BE2C (cell line): Measurements from ENCODE around the gene MAP4.
"Not testable (repeated sequence)": the region's sequence is repeated elsewhere in the genome, so short reads cannot be mapped to it uniquely, and the experiment has no call there.

ENCODE experiments used
- DNase-seq: peaks from one replicate; pipeline ENCODE4 v3.0.0-alpha.2; 2020
- H3K27me3 ChIP-seq: fragments of 250-450 bp; sonication (Bioruptor Pico); 2 replicates; pipeline ENCODE4 v1.5.1; 2020; ENCODE audit warnings: mild to moderate bottlenecking
- H3K36me3 ChIP-seq: fragments of 250-450 bp; sonication (Bioruptor Pico); 2 replicates; pipeline ENCODE4 v1.5.1; 2020; ENCODE audit warnings: mild to moderate bottlenecking
- H3K4me1 ChIP-seq: fragments of 250-450 bp; sonication (Bioruptor Pico); 2 replicates; pipeline ENCODE4 v1.5.1; 2020
- H3K4me3 ChIP-seq: 2 replicates; pipeline ENCODE4 v1.5.1; 2011; ENCODE audit warnings: low read depth, low read length
- H3K9me3 ChIP-seq: fragments of 250-450 bp; sonication (Bioruptor Pico); 2 replicates; pipeline ENCODE4 v1.5.1; 2020
- TF ChIP-seq, protein P1 (sequence below): IDR thresholded peaks from 2 replicates; pipeline ENCODE4 v1.5.1; 2012; ENCODE audit warnings: mild to moderate bottlenecking, low read depth, low read length

Gene MAP4

DNA sequence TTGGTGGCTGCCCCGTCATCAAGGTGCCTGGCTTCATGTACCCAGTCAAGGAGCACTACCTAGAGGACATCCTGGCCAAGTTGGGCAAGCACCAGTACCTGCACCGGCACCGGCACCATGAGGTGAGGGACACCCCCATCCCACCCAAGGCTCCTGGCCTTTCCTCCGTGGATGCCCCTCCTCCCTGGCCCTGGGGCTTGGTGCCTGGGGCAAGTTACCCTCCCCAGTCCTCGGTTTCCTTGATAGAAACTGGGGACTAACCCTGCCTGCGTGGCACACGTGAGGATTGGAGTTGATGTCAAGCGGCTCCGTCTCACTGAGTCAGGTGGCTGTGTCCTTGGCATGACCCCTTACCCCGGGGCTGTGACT is 169.4 kb downstream of the MAP4 start:
- Histone ChIP-seq H3K4me3 (no peak overlapping the region), H3K27me3 (no peaks in the 10 kb centered on the region), H3K36me3 (peaks cover 70% of the 10 kb centered on the region), H3K4me1 (no peaks in the 10 kb centered on the region), H3K9me3 (no peaks in the 10 kb centered on the region)
- TF ChIP-seq, protein P1, sequence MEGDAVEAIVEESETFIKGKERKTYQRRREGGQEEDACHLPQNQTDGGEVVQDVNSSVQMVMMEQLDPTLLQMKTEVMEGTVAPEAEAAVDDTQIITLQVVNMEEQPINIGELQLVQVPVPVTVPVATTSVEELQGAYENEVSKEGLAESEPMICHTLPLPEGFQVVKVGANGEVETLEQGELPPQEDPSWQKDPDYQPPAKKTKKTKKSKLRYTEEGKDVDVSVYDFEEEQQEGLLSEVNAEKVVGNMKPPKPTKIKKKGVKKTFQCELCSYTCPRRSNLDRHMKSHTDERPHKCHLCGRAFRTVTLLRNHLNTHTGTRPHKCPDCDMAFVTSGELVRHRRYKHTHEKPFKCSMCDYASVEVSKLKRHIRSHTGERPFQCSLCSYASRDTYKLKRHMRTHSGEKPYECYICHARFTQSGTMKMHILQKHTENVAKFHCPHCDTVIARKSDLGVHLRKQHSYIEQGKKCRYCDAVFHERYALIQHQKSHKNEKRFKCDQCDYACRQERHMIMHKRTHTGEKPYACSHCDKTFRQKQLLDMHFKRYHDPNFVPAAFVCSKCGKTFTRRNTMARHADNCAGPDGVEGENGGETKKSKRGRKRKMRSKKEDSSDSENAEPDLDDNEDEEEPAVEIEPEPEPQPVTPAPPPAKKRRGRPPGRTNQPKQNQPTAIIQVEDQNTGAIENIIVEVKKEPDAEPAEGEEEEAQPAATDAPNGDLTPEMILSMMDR, result no peak
- DNase-seq, result no peak

DNA sequence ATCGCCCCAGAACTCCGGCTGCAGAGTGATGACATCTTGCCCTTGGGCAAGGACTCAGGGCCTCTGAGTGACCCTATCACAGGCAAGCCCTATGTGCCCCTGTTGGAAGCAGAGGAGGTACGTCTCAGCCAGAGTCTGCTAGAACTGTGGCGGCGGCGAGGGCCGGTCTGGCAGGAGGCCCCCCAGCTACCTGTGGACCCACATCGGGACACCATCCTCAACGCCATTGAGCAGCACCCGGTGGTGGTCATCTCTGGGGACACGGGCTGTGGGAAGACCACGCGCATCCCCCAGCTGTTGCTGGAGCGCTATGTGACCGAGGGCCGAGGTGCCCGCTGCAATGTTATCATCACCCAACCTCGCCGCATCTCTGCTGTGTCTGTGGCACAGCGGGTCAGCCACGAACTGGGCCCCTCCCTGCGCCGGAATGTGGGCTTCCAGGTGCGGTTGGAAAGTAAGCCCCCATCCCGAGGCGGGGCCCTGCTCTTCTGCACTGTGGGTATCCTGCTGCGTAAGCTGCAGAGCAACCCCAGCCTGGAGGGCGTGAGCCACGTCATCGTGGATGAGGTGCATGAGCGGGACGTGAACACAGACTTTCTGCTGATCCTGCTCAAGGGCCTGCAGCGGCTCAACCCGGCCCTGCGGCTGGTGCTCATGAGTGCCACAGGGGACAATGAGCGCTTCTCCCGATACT is 169.9 kb downstream of the MAP4 start:
- Histone ChIP-seq H3K36me3 (peaks cover 73% of the 10 kb centered on the region), H3K4me1 (no peaks in the 10 kb centered on the region)

GRCh38 chr3:47841786-47842349 is 174.3 kb downstream of the MAP4 start:
- Histone ChIP-seq H3K4me3 (no peak overlapping the region), H3K36me3 (peaks cover 67% of the 10 kb centered on the region), H3K4me1 (no peaks in the 10 kb centered on the region), H3K9me3 (no peaks in the 10 kb centered on the region), H3K27me3 (no peaks in the 10 kb centered on the region)
- TF ChIP-seq, protein P1, result no peak
- no peak for DNase-seq

More for the DNA sequence above, 169.9 kb downstream of the MAP4 start:
- H3K4me3 ChIP-seq, result no peak overlapping the region
- no peak for DNase-seq
- TF ChIP-seq, protein P1, result no peak
- no peaks in the 10 kb centered on the region for H3K9me3 ChIP-seq
- no peaks in the 10 kb centered on the region for H3K27me3 ChIP-seq

- TF ChIP-seq, protein P1, result no peak
- H3K36me3 ChIP-seq, result peaks cover 44% of the 10 kb centered on the region
These were observed 177.7 kb downstream of the MAP4 start for GRCh38 chr3:47838503-47838902.

GRCh38 chr3:47836986-47837385 is 179.2 kb downstream of the MAP4 start:
- DNase-seq, result no peak
- H3K36me3 ChIP-seq, result peaks cover 40% of the 10 kb centered on the region
- no peaks in the 10 kb centered on the region for H3K27me3 ChIP-seq
- no peak overlapping the region for H3K4me3 ChIP-seq
- TF ChIP-seq, protein P1, result no peak
- no peaks in the 10 kb centered on the region for H3K9me3 ChIP-seq
- no peaks in the 10 kb centered on the region for H3K4me1 ChIP-seq

More at GRCh38 chr3:47838503-47838902, 177.7 kb downstream of the MAP4 start:
- no peaks in the 10 kb centered on the region for H3K27me3 ChIP-seq
- H3K4me3 ChIP-seq, result no peak overlapping the region
- H3K9me3 ChIP-seq, result no peaks in the 10 kb centered on the region
- no peaks in the 10 kb centered on the region for H3K4me1 ChIP-seq
- DNase-seq, result no peak

DNA sequence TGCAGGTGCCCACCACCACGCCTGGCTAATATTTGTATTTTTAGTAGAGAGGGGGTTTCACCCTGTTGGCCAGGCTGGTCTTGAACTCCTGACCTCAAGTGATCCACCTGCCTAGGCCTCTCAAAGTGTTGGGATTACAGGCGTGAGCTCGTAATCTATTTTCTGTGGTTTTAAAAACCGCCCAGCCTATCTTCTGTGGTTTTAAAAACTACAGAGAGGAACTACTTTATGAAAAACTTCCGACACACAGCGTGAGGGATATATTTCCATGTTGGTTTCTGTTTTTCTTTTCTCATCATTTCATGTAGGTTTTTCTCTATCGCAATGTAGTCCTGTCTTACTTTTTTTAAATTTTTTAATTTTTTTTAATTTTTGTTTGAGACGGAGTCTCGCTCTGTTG is 186.7 kb downstream of the MAP4 start:
- DNase-seq, result not testable (repeated sequence)
- H3K36me3 ChIP-seq, result peaks cover 30% of the 10 kb centered on the region

More for the DNA sequence above, 186.7 kb downstream of the MAP4 start:
- not testable (repeated sequence) for H3K9me3 ChIP-seq, H3K4me3 ChIP-seq, H3K27me3 ChIP-seq, H3K4me1 ChIP-seq
